Measurements from ENCODE around the gene COL11A1.
"Not testable (repeated sequence)": the region's sequence is repeated elsewhere in the genome, so short reads cannot be mapped to it uniquely, and the experiment has no call there.

The COL11A1 gene

DNA sequence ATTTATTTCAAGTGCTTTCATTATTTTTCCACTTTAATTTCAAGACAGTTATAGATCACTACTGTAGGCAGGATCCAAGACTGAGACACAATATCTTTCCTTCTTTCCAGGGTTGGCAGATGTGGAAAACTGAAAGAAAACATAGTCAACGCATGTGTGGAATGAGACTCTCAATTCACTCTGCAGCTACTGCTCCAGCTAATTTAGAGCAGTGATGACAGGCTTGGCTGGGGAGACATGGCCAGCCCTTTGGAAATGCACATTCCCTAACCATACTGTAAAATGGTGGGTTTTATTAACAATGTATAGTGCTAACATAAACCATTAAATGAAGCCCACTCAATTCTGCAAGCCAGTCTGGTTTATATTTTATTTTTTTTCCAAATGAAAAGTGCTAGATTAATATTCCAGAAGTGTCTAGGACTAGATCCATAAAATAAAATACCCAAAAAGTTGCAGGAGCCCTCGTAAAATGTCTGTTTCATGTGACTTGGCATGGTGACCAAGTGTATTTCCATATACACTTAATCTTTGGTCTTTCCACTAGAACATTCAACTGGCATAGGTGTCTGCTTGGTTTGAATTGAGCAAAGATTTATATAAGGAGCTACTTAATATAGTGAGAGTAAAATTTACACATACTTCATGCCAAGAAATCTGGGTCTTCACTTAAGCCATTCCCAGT is 32.9 kb downstream of the COL11A1 start:
- Histone ChIP-seq H3K27ac (no peak overlapping the region), H3K9me3 (ENCODE audit: severe bottlenecking) (no peaks in the 10 kb centered on the region), H3K36me3 (no peaks in the 10 kb centered on the region), H3K27me3 (ENCODE audit: insufficient read depth, low read depth, severe bottlenecking) (no peaks in the 10 kb centered on the region), H3K4me3 (ENCODE audit: low read depth, low read length) (no peak overlapping the region)
- TF ChIP-seq, protein P1, sequence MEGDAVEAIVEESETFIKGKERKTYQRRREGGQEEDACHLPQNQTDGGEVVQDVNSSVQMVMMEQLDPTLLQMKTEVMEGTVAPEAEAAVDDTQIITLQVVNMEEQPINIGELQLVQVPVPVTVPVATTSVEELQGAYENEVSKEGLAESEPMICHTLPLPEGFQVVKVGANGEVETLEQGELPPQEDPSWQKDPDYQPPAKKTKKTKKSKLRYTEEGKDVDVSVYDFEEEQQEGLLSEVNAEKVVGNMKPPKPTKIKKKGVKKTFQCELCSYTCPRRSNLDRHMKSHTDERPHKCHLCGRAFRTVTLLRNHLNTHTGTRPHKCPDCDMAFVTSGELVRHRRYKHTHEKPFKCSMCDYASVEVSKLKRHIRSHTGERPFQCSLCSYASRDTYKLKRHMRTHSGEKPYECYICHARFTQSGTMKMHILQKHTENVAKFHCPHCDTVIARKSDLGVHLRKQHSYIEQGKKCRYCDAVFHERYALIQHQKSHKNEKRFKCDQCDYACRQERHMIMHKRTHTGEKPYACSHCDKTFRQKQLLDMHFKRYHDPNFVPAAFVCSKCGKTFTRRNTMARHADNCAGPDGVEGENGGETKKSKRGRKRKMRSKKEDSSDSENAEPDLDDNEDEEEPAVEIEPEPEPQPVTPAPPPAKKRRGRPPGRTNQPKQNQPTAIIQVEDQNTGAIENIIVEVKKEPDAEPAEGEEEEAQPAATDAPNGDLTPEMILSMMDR (IDR thresholded peaks at IDR 0.05; ENCODE audit: low read depth, low read length), result no peak
- no peak for DNase-seq

GRCh38 chr1:103074224-103074623 is 34.1 kb downstream of the COL11A1 start:
- Histone ChIP-seq H3K4me3 (ENCODE audit: low read depth, low read length) (no peak overlapping the region), H3K27ac (no peak overlapping the region), H3K36me3 (no peaks in the 10 kb centered on the region), H3K27me3 (ENCODE audit: insufficient read depth, low read depth, severe bottlenecking) (no peaks in the 10 kb centered on the region), H3K9me3 (ENCODE audit: severe bottlenecking) (no peaks in the 10 kb centered on the region)
- DNase-seq, result no peak
- TF ChIP-seq, protein P1 (IDR thresholded peaks at IDR 0.05; ENCODE audit: low read depth, low read length), result no peak

DNA sequence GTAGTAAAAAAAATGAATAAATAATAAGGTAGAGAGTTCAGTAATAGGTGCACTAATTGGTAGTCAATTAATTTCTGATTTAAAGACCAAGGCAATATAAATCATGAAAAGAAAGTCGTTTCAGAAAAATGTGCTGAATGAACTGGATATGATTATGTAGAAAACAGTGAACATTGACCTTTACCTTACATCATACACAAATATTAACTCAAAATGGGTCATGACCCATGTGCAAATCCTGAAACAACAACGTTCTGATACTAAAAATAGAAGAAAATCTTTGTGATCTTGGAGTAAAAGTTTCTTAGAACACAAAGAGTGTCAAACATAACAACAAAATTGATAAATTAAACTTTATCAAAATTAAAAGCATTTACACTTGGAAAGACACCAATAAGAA is 39.1 kb downstream of the COL11A1 start:
- Histone ChIP-seq H3K36me3 (no peaks in the 10 kb centered on the region), H3K27me3 (ENCODE audit: insufficient read depth, low read depth, severe bottlenecking) (no peaks in the 10 kb centered on the region), H3K9me3 (ENCODE audit: severe bottlenecking) (no peaks in the 10 kb centered on the region), H3K27ac (no peak overlapping the region), H3K4me3 (ENCODE audit: low read depth, low read length) (no peak overlapping the region)
- no peak for DNase-seq
- TF ChIP-seq, protein P1 (IDR thresholded peaks at IDR 0.05; ENCODE audit: low read depth, low read length), result no peak

DNA sequence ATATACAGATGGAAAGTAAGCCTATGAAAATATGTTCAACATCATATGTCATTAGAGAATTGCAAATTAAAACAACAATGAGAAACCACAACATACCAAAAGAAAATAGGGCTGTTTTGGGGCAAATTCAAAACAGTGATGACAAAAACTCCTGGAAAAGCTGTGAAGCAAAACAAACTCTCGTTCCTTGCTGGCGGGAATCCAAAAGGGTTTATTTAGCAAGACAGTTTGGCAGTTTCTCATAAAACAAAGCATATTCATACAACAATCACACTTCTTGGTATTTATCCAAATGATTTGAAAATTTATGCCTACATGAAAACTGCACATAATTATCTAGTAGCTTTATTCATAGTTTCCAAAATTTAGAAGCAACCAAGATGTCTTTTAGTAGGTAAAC is 44.4 kb downstream of the COL11A1 start:
- TF ChIP-seq, protein P1 (IDR thresholded peaks at IDR 0.05; ENCODE audit: low read depth, low read length), result no peak
- DNase-seq, result no peak
- Histone ChIP-seq H3K27ac (no peak overlapping the region), H3K4me3 (ENCODE audit: low read depth, low read length) (no peak overlapping the region), H3K9me3 (ENCODE audit: severe bottlenecking) (no peaks in the 10 kb centered on the region), H3K27me3 (ENCODE audit: insufficient read depth, low read depth, severe bottlenecking) (no peaks in the 10 kb centered on the region), H3K36me3 (no peaks in the 10 kb centered on the region)

DNA sequence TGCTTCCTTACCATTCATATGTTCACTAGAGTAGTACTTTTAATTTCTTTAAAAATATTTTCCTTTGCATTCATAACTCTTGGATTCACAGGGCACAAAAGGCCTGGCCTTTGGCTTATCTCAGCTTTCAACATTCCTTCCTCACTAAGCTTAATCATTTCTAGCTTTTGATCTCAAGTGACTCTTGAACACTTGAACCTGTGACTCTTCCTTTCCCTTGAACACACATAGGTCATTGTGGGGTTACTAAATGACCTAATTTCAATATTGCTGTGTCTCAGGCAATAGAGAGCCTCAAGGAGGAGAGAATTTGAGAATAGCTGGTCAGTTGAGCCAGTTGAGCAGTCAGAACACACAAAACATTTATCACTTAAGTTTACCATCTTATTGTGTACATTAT is 49.9 kb downstream of the COL11A1 start:
- no peak overlapping the region for H3K27ac ChIP-seq
- no peaks in the 10 kb centered on the region for H3K9me3 ChIP-seq (ENCODE audit: severe bottlenecking)
- TF ChIP-seq, protein P1 (IDR thresholded peaks at IDR 0.05; ENCODE audit: low read depth, low read length), result no peak
- no peak for DNase-seq
- no peaks in the 10 kb centered on the region for H3K27me3 ChIP-seq (ENCODE audit: insufficient read depth, low read depth, severe bottlenecking)
- H3K4me3 ChIP-seq (ENCODE audit: low read depth, low read length), result no peak overlapping the region
- H3K36me3 ChIP-seq, result no peaks in the 10 kb centered on the region

DNA sequence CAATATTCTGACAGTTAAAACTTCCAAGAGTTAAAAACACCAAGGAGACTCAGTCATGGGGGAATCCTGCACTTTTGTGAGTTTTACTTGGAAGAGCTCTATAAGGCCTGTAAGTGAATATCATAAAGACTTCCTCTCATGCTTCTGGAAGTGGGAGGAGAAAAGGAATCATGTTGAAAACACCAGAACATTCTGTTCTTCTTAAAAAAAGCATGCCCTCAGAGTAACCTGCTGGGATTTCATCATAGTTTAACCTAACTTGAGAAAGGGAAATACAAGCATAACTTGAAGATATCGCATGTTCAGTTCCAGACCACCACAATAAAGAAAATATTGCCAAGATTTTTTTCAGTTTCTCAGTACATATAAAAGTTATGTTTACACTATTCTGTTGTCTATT is 51.9 kb downstream of the COL11A1 start:
- Histone ChIP-seq H3K27ac (no peak overlapping the region), H3K27me3 (ENCODE audit: insufficient read depth, low read depth, severe bottlenecking) (no peaks in the 10 kb centered on the region), H3K4me3 (ENCODE audit: low read depth, low read length) (no peak overlapping the region), H3K36me3 (no peaks in the 10 kb centered on the region), H3K9me3 (ENCODE audit: severe bottlenecking) (no peaks in the 10 kb centered on the region)
- TF ChIP-seq, protein P1 (IDR thresholded peaks at IDR 0.05; ENCODE audit: low read depth, low read length), result no peak
- DNase-seq, result no peak

DNA sequence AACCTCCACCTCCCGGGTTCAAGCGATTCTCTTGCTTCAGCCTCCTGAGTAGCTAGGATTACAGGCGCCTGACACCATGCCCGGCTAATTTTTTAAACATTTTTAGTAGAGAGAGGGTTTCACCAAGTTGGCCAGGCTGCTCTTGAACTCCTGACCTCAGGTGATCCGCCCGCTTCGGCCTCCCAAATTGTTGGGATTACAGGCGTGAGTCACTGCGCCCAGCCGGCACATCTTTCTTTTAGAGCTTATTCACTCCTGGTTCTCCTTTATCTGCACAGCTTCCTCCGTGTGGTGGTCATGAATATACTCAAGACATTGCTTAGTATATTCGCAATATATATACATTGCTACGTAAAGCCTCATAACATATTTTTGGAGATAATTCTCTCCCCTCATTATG is 80.2 kb downstream of the COL11A1 start:
- DNase-seq; H3K27ac ChIP-seq; H3K27me3 ChIP-seq (ENCODE audit: insufficient read depth, low read depth, severe bottlenecking); H3K9me3 ChIP-seq (ENCODE audit: severe bottlenecking); H3K36me3 ChIP-seq; H3K4me3 ChIP-seq (ENCODE audit: low read depth, low read length): not testable (repeated sequence)
